Fibroblast of skin of scalp (primary cell): ENCODE data around the gene MLLT3.

ENCODE experiments used
- DNase-seq: peaks from one replicate; pipeline ENCODE4 v3.0.0-alpha.2; 2013

Gene MLLT3

DNA sequence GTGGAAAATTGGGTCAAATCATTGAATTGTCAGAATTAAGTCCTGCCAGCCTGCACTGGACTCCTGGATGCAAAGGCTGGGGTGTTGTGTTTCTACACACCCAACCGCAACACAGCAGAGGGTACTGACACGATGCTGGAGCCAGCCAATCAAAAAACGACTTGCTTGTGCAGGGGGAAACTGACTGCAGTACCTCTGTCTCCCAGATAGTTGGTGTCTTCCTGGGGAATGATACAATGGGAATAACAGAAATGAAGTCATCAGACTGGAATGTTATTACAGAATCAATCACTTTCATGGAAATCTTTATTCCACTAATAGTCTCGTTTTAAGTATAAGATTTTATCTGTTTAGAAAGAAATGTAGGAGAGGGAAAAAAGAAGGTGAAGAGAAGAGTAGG, 330.3 kb downstream of the MLLT3 start:
- peak; percentile 53 for DNase-seq
